T-helper 1 cell treated with Interleukin-12 subunit alpha and Interleukin-12 subunit beta and Interleukin-4 antibody, amounts not matched to agents 30 μg/mL and 1 μg/mL, for 36 hours (primary cell): Measurements from ENCODE around the gene SMAD3.

Experiments
- H3K27ac Mint-ChIP-seq: one replicate; pipeline ENCODE4 v1.8.0; 2021; ENCODE audit warnings: mild to moderate bottlenecking, mixed read lengths
- H3K27me3 Mint-ChIP-seq: one replicate; pipeline ENCODE4 v1.8.0; 2021; ENCODE audit warnings: low read depth, mixed read lengths
- H3K36me3 Mint-ChIP-seq: one replicate; pipeline ENCODE4 v1.8.0; 2021; ENCODE audit warnings: low read depth, mixed read lengths
- H3K4me1 Mint-ChIP-seq: one replicate; pipeline ENCODE4 v1.8.0; 2021; ENCODE audit warnings: low read depth, mixed read lengths
- H3K4me3 Mint-ChIP-seq: one replicate; pipeline ENCODE4 v1.8.0; 2021; ENCODE audit warnings: mild to moderate bottlenecking, moderate library complexity, mixed read lengths
- H3K9me3 Mint-ChIP-seq: one replicate; pipeline ENCODE4 v1.8.0; 2021; ENCODE audit warnings: mixed read lengths

SMAD3 gene

DNA sequence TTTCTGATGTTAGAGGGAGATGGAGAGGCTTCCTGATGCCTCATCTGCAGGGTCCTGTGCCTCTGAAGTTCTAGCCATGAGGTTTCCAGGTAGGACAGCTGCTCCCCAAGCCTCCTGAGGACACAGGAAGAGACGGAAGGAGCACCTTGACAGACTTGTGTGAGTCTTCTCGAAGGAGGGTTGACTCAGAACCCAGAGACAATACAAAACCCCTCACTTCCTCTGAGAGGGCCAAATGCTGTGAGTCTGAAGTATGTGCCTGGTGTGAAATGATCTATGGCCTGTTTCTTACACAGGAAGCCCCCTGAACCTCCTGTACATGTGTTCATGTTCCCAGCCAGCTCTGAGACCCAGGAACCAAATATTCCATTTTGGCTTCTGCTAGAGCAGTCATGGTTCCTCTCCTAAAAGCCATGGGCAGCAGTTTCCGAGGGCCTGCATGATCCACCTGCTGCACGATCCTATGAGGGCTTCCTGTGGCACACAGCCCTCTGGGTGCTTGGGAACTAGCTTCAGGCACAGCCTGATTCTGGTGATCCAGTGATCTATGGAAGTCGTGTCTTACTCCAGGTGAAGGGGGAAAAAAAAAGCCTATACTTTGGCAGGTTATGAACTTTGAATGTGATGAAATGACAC is 126.9 kb downstream of the SMAD3 start:
- Mint-ChIP-seq H3K27me3 (no peaks in the 10 kb centered on the region), H3K9me3 (no peaks in the 10 kb centered on the region), H3K36me3 (peaks cover 76% of the 10 kb centered on the region), H3K27ac (peak overlapping the region; percentile 51), H3K4me1 (peaks cover 23% of the 10 kb centered on the region), H3K4me3 (no peak overlapping the region)

DNA sequence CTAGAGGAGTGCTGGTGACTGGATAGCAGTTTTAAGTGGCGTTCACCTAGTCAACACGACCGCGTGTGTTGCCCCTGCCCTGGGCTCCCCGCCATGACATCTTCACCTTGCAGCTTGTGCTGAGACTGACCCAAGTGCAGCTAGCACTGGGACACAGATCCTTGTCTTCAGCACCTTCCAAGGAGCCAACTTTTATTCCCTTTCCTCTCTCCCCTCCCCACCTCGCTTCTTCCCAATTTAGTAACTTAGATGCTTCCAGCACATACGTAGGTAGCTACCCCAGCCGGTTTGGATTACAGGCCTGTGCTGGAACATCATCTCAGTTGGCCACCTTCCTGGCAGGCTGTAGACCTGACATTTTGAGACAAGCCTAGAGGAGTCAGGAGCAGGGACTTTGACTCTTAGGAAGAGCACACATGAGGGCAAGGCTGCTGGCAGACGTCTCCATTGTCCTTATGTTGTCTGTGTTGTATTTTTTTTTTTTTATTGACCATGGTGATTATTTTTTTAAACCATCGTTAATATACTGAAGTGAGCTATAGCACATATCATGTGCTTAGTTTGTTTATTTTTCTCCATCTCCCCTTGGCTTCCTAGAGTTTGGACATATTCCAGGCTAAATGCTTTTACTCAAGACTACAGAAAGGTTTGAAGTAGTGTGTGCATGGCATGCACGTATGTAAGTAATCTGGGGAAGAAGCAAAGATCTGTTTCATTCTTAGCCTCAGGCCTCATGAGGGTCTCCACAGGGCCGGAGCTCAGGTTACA is 128.0 kb downstream of the SMAD3 start:
- H3K4me1 Mint-ChIP-seq = peaks cover 31% of the 10 kb centered on the region
- peak overlapping the region; percentile 56 for H3K27ac Mint-ChIP-seq
- H3K4me3 Mint-ChIP-seq = no peak overlapping the region
- peaks cover 74% of the 10 kb centered on the region for H3K36me3 Mint-ChIP-seq
- no peaks in the 10 kb centered on the region for H3K27me3 Mint-ChIP-seq
- H3K9me3 Mint-ChIP-seq = no peaks in the 10 kb centered on the region

DNA sequence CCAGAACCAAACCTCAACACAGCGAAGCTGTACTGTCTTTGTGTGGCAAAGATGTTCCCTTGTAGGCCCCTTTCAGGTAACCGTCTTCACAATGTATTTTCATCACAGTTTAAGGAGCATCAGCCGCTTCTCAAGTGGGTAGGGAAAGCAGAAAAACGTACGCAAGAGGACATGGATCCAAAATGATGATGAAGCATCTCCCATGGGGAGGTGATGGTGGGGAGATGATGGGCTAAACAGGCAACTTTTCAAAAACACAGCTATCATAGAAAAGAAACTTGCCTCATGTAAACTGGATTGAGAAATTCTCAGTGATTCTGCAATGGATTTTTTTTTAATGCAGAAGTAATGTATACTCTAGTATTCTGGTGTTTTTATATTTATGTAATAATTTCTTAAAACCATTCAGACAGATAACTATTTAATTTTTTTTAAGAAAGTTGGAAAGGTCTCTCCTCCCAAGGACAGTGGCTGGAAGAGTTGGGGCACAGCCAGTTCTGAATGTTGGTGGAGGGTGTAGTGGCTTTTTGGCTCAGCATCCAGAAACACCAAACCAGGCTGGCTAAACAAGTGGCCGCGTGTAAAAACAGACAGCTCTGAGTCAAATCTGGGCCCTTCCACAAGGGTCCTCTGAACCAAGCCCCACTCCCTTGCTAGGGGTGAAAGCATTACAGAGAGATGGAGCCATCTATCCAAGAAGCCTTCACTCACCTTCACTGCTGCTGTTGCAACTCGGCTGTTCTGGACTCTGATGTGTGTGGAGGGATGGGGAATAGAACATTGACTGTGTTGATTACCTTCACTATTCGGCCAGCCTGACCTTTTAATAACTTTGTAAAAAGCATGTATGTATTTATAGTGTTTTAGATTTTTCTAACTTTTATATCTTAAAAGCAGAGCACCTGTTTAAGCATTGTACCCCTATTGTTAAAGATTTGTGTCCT is 129.0 kb downstream of the SMAD3 start:
- Mint-ChIP-seq H3K4me3 (no peak overlapping the region), H3K27ac (peak overlapping the region; percentile 55), H3K9me3 (no peaks in the 10 kb centered on the region), H3K4me1 (peaks cover 35% of the 10 kb centered on the region), H3K36me3 (peaks cover 72% of the 10 kb centered on the region), H3K27me3 (no peaks in the 10 kb centered on the region)

DNA sequence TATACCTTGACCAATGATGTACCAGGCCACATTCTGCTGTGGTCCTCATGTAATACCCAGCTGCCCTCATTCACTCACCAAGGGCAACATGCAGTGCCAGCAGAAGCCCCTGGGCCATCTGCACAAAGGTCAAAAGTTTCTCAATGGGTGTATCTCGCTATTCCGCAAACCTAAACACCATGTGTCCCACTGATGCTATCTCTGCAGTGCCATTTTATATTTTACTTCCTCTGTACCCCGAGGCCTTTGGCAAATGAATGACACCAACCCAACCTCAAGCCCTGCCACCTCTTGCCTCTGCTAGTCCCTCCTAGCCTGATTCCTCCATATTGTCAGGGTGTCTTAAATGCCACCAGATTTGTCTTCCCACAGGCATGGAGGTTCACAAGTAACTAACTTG is 129.9 kb downstream of the SMAD3 start:
- Mint-ChIP-seq H3K4me1 (peaks cover 35% of the 10 kb centered on the region), H3K4me3 (no peak overlapping the region), H3K36me3 (peaks cover 71% of the 10 kb centered on the region), H3K9me3 (no peaks in the 10 kb centered on the region), H3K27me3 (no peaks in the 10 kb centered on the region), H3K27ac (peak overlapping the region; percentile 23)

DNA sequence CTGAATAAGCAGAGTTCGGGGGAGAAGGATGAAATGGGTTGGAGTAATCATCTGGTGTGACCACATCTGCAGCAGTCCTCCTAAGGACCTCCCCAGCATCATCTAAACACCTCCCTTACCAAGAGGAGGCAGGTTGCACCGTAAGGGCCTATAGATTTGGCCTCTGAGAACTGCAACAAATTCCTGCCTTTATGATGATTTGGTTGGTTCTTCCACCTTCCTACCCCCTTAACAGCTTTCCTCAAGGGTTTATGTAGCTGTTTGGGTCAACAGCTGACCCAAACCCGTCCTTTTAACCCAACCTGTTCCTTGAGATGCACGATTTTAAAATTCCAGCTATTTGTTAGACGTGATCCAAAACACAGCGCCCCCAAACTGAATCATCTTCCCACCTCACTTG is 130.8 kb downstream of the SMAD3 start:
- Mint-ChIP-seq H3K4me1 (peaks cover 37% of the 10 kb centered on the region), H3K27me3 (no peaks in the 10 kb centered on the region), H3K9me3 (no peaks in the 10 kb centered on the region), H3K4me3 (no peak overlapping the region), H3K27ac (peak overlapping the region; percentile 62), H3K36me3 (peaks cover 64% of the 10 kb centered on the region)

DNA sequence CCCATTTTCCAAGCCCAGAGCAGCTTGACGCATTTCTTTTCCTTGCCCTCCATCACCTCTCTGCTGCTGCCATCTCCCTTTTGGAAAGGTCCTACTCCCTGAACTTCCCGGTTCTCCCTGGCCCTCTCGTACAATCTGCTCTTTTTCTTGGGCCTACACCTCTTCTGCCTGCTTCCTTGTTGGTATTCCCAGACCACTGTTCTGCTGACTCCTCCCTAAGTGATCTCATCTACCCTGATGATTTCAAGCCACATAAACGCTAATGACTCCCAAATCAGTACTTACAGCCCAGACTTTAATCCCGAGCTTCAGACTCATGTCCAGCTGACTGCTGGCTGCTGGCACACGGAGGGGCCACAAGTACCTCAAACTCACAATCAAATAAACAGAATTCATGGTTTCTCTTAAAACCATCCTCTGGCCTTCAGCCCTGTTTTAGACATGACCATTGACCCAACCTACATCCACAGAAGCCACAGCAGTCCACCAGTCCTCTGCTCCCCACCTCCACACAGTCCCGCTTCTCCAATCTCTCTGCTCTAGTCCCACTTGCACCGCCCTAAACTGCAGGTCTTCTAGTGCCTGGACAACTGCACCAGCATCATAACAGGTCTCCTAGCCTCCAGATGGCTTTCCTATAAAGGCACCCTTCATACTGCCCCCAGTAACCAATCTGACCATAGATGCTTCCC is 131.4 kb downstream of the SMAD3 start:
- H3K9me3 Mint-ChIP-seq = no peaks in the 10 kb centered on the region
- H3K4me1 Mint-ChIP-seq = peaks cover 39% of the 10 kb centered on the region
- peak overlapping the region; percentile 62 for H3K27ac Mint-ChIP-seq
- H3K4me3 Mint-ChIP-seq = no peak overlapping the region
- H3K36me3 Mint-ChIP-seq = peaks cover 62% of the 10 kb centered on the region
- no peaks in the 10 kb centered on the region for H3K27me3 Mint-ChIP-seq

DNA sequence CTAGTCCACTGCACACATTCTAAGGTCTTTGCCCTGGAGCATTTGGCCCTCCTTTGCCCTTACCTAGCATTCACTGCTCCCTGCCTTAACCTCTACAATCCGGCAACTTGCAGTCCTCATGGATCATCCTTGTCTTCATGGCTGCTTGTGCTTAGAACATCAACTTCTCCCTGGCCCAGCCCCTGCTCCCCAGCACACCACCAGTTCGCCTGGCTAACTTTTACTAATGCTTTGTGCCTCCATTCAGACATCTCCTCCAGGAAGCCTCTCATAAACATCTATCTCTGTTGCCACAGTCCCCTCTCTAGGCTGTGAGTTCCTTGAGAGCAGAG is 131.9 kb downstream of the SMAD3 start:
- peak overlapping the region; percentile 62 for H3K27ac Mint-ChIP-seq
- peaks cover 60% of the 10 kb centered on the region for H3K36me3 Mint-ChIP-seq
- H3K4me3 Mint-ChIP-seq = no peak overlapping the region
- H3K9me3 Mint-ChIP-seq = no peaks in the 10 kb centered on the region
- H3K27me3 Mint-ChIP-seq = no peaks in the 10 kb centered on the region
- H3K4me1 Mint-ChIP-seq = peaks cover 35% of the 10 kb centered on the region

DNA sequence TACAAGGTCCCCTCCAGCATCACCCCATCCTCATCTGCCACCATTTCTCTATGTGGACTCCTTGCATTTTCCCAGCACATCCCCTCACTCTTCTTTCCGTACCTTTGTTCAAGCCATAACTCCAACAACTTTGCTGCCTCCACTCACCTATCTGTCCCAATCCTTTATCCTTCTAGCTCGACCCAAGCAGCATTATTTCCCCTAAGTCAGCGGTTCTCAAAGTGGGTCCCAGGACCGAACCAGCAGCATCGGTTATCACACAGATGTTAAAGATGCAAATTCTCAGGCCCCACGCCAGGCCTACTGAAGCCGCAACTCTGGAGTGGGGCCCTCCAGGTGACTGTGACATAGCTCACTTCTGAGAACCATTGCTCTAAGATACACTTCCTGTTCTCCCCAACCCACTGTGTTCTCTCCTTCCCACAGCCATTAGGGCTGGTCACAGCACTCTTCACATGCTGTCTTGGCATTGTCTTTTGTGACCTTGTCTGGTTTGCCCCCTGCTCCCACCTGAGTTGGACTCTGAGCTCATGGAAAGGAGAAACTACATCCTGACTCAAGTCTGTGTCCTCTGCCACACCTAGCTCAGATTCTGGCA is 132.9 kb downstream of the SMAD3 start:
- H3K4me3 Mint-ChIP-seq = peak overlapping the region; percentile 41
- H3K27me3 Mint-ChIP-seq = no peaks in the 10 kb centered on the region
- H3K36me3 Mint-ChIP-seq = peaks cover 58% of the 10 kb centered on the region
- peaks cover 30% of the 10 kb centered on the region for H3K4me1 Mint-ChIP-seq
- H3K9me3 Mint-ChIP-seq = no peaks in the 10 kb centered on the region
- H3K27ac Mint-ChIP-seq = peak overlapping the region; percentile 82

DNA sequence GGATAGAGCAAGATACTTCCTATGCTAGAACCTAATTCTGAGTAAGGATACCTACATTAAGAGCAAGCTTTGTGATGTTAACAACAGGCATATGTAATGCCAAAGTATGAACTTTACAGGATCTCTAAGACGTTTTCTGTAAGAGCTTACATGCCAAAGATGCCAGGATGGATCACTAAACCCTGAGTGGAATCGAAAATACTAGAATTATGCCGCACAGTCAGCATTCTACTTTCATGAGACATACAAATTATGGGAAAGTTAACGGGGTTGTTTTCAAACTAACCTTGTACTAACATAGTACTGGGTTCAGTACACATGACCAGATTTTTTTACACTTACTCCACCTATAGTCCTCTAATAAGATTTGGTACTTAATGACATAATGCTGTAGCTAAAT is 134.0 kb downstream of the SMAD3 start:
- Mint-ChIP-seq H3K27ac (no peak overlapping the region), H3K36me3 (peaks cover 58% of the 10 kb centered on the region), H3K9me3 (no peaks in the 10 kb centered on the region), H3K27me3 (no peaks in the 10 kb centered on the region), H3K4me3 (no peak overlapping the region), H3K4me1 (peaks cover 30% of the 10 kb centered on the region)

DNA sequence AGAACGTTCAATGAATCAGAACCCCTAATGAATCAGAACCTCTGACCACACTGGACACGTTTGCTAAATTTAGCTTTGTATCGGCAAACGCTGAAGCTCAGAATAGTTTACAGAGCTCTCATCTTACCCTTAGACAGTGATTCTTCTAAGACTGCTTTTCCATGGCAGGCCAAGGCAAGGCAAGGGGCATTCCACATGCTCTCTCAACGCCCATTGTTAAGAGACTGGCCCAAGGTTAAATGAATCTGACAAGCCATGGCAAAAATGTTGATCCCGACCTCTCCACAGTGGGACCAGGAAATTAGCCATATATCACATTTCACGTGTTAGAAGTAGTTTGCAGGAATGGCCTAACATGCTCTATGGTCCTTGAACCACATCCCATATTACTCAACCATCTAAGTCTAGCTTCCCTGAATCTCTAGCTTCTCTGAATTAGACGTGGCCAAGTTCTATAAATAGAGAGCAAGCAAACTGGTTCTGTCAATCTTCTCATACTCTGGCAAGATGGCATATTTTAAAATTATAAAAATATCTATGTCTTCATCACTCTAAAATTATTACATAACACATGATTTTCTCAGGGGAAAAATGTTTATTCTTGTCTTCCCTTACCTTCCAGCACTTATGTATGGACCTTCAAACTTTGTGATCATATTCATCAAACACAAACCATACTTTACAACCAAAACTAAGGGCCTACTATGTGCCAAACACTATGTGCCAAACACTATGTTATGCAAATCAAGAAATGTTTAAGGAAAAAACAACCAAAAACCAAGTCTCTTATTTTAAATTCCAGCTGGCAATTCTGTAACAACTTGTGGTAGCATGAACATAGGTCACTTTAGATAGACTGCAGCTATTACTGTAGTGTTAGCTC is 134.7 kb downstream of the SMAD3 start:
- H3K9me3 Mint-ChIP-seq = no peaks in the 10 kb centered on the region
- H3K4me1 Mint-ChIP-seq = peaks cover 30% of the 10 kb centered on the region
- peaks cover 59% of the 10 kb centered on the region for H3K36me3 Mint-ChIP-seq
- H3K27me3 Mint-ChIP-seq = no peaks in the 10 kb centered on the region
- H3K27ac Mint-ChIP-seq = no peak overlapping the region
- no peak overlapping the region for H3K4me3 Mint-ChIP-seq

DNA sequence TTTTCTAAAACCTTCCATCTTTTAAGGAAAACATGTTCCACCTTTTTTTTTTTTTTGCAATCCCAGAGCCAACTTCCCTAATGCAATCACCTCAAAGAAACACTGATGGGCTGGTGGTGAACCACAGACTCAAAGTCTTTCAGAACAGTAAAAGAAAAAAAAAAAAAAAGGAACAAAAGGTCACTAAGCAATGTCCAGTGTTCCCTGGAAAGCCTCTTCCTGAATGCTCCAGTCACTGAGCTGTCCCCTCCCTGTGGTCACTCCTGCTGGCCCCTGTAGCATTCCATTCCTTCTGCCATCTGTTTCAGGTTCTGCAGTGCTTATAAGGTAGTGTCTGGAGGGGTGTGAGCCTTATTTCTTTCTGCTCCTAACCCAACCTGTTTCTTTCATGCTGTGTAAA is 135.7 kb downstream of the SMAD3 start:
- H3K4me3 Mint-ChIP-seq = no peak overlapping the region
- H3K36me3 Mint-ChIP-seq = peaks cover 60% of the 10 kb centered on the region
- H3K9me3 Mint-ChIP-seq = no peaks in the 10 kb centered on the region
- peaks cover 27% of the 10 kb centered on the region for H3K4me1 Mint-ChIP-seq
- no peak overlapping the region for H3K27ac Mint-ChIP-seq
- H3K27me3 Mint-ChIP-seq = no peaks in the 10 kb centered on the region

DNA sequence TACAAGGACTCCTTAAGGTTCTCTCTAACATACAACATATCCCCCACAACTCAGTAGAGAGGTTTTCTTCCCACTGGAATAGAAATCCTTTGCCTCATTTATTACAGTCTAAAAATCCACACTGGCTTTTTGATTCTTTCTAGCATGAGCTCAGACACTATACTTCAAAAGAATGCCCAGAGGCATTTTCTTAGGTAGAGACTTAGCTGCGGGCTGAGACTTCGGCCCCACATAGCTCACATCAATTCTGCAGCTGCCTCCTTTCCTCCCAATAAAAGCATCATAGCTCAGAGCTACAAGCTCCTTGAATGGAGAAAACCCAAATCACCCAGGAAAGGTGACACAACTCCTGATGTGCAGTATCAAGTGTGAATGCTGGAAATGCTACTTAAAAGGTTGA is 136.7 kb downstream of the SMAD3 start:
- Mint-ChIP-seq H3K27me3 (no peaks in the 10 kb centered on the region), H3K4me1 (peaks cover 18% of the 10 kb centered on the region), H3K36me3 (peaks cover 61% of the 10 kb centered on the region), H3K27ac (no peak overlapping the region), H3K4me3 (no peak overlapping the region), H3K9me3 (no peaks in the 10 kb centered on the region)

DNA sequence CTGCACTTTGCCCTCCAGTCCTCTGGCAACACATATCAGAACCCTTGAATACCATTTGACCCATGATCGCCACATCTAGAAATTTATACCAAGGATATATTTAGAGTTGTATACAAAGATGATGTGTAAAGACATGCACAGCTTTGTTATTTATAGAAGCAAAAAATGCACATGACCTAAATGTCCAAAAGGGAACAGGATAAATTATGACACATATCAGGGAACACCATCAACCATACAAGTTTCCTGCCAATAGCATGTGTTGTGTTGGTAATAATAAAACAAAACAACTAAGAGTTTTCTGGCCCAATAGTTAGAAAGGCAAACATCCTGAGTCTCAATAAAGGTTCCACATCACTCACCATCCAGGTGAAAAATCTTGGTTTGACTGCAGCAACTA is 137.6 kb downstream of the SMAD3 start:
- Mint-ChIP-seq H3K27ac (no peak overlapping the region), H3K4me3 (no peak overlapping the region), H3K27me3 (no peaks in the 10 kb centered on the region), H3K4me1 (peaks cover 13% of the 10 kb centered on the region), H3K36me3 (peaks cover 57% of the 10 kb centered on the region), H3K9me3 (no peaks in the 10 kb centered on the region)
